Liver (tissue), 9 donors: ENCODE measurements around the gene ARL3. TPM values are rescaled to one million over a fixed set of nuclear protein-coding genes. Genes with fewer than 3 reads are reported as not detected.

Experiments
- DNase-seq: peaks from one replicate; pipeline ENCODE4 v3.0.0-alpha.2; 2017; ENCODE audit warnings: low spot score
- H3K27ac ChIP-seq, 2 donors: one replicate each; pipeline ENCODE4 v1.7.0; 2013; ENCODE audit warnings: inconsistent platforms in 2 of 2, low read length in 2 of 2, control low read depth in 1 of 2, low read depth in 1 of 2, mild to moderate bottlenecking in 1 of 2
- H3K27me3 ChIP-seq, 4 donors: one replicate each; pipeline versions ENCODE4 v1.6.1 to v1.7.0; 2013; ENCODE audit warnings: low read length in 3 of 4, inconsistent platforms in 1 of 4, mild to moderate bottlenecking in 1 of 4, moderate library complexity in 1 of 4; ENCODE audit not compliant: control insufficient read depth in 4 of 4, insufficient read depth in 4 of 4
- H3K36me3 ChIP-seq, 4 donors: one replicate each; pipeline versions ENCODE4 v1.6.1 to v1.7.0; 2013; ENCODE audit warnings: low read length in 3 of 4, mild to moderate bottlenecking in 3 of 4, low read depth in 1 of 4, moderate library complexity in 1 of 4; ENCODE audit not compliant: control insufficient read depth in 4 of 4, insufficient read depth in 3 of 4
- H3K4me1 ChIP-seq, 4 donors: one replicate each; pipeline versions ENCODE4 v1.6.1 to v1.7.0; 2013; ENCODE audit warnings: low read length in 3 of 4, mild to moderate bottlenecking in 3 of 4, moderate library complexity in 1 of 4; ENCODE audit not compliant: control insufficient read depth in 4 of 4, insufficient read depth in 4 of 4
- H3K4me3 ChIP-seq, 3 donors: one replicate each; pipeline versions ENCODE4 v1.6.1 to v1.7.0; 2013; ENCODE audit warnings: low read length in 3 of 3, control low read depth in 1 of 3, low read depth in 1 of 3, mild to moderate bottlenecking in 1 of 3
- H3K9ac ChIP-seq, 2 donors: one replicate each; pipeline ENCODE4 v1.7.0; 2013; ENCODE audit warnings: low read length in 2 of 2, mild to moderate bottlenecking in 2 of 2, moderate library complexity in 2 of 2, control low read depth in 1 of 2, low read depth in 1 of 2
- H3K9me3 ChIP-seq, 4 donors: one replicate each; pipeline versions ENCODE4 v1.6.1 to v1.7.0; 2013; ENCODE audit warnings: low read length in 3 of 4; ENCODE audit not compliant: control insufficient read depth in 4 of 4
- ATF3 ChIP-seq: IDR thresholded peaks from 2 replicates; pipeline ENCODE4 v1.6.1; 2016; ENCODE audit warnings: antibody characterized with exemption
- CTCF ChIP-seq: fragments of 150-350 bp; IDR thresholded peaks from 2 replicates; pipeline ENCODE4 v1.5.1; 2017; ENCODE audit warnings: improper control_type of control experiment, low read depth, low read length; ENCODE audit not compliant: missing input control
- EGR1 ChIP-seq, 2 donors: IDR thresholded peaks; 2 replicates each; pipeline ENCODE4 v1.6.1; 2016 to 2018; ENCODE audit warnings: antibody characterized with exemption in 2 of 2, low read depth in 2 of 2
- GABPA ChIP-seq, 2 donors: IDR thresholded peaks in 1 of 2; conservative IDR thresholded peaks in 1 of 2; 2 replicates each; pipeline ENCODE4 v1.6.1; 2016; ENCODE audit warnings: antibody characterized with exemption in 2 of 2, mild to moderate bottlenecking in 1 of 2, moderate library complexity in 1 of 2
- HNF4A ChIP-seq, 2 donors: conservative IDR thresholded peaks; 2 replicates each; pipeline ENCODE4 v1.6.1; 2016; ENCODE audit warnings: antibody characterized with exemption in 2 of 2, mild to moderate bottlenecking in 2 of 2
- HNF4G ChIP-seq: IDR thresholded peaks from 2 replicates; pipeline ENCODE4 v1.6.1; 2016; ENCODE audit warnings: antibody characterized with exemption
- MAX ChIP-seq: IDR thresholded peaks from 2 replicates; pipeline ENCODE4 v1.6.1; 2016; ENCODE audit warnings: antibody characterized with exemption
- NR2F2 ChIP-seq: IDR thresholded peaks from 2 replicates; pipeline ENCODE4 v1.6.1; 2016; ENCODE audit warnings: antibody characterized with exemption
- RAD21 ChIP-seq, 2 donors: IDR thresholded peaks; 2 replicates each; pipeline ENCODE4 v1.6.1; 2016; ENCODE audit warnings: antibody characterized with exemption in 2 of 2, mild to moderate bottlenecking in 2 of 2
- REST ChIP-seq: IDR thresholded peaks from 2 replicates; pipeline ENCODE4 v1.6.1; 2016; ENCODE audit warnings: antibody characterized with exemption, mild to moderate bottlenecking
- RXRA ChIP-seq, 2 donors: IDR thresholded peaks; 2 replicates each; pipeline ENCODE4 v1.6.1; 2017 to 2018; ENCODE audit warnings: antibody characterized with exemption in 2 of 2, mild to moderate bottlenecking in 1 of 2
- SP1 ChIP-seq: IDR thresholded peaks from 2 replicates; pipeline ENCODE4 v1.6.1; 2018; ENCODE audit warnings: antibody characterized with exemption, mild to moderate bottlenecking
- YY1 ChIP-seq: IDR thresholded peaks from 2 replicates; pipeline ENCODE4 v1.6.1; 2016; ENCODE audit warnings: antibody characterized with exemption, mild to moderate bottlenecking
- ZBTB33 ChIP-seq: IDR thresholded peaks from 2 replicates; pipeline ENCODE4 v1.6.1; 2016; ENCODE audit warnings: antibody characterized with exemption
- WGBS: extraction: QIAGEN DNeasy Blood & Tissue Kit; methylation state at CpG from one replicate; pipeline ENCODE4 v1.1.7; 2013; 5-methylcytosine and 5-hydroxymethylcytosine counted together
- polyA plus RNA-seq, 2 donors: library from polyadenylated mRNA; stranded (reverse) in 1 of 2; unstranded in 1 of 2; fragments of 200-250 nt in 1 of 2; fragments of >200 nt in 1 of 2; fragmentation: Nextera tagmentation in 1 of 2; extraction: Ambion mirVana in 1 of 2; gene quantifications; one replicate each; pipeline versions ENCODE4 v1.2.1 to v1.2.3, GENCODE V29; 2013 to 2015
- total RNA-seq, 2 donors: library from RNA; depleted of rRNA; stranded (reverse); fragments of >200 nt; gene quantifications; one replicate each; pipeline ENCODE4 v1.2.3, GENCODE V29; 2014
- donor health status: healthy.
- donor health status: healthy.
- donor health status: healthy.
- donor health status: healthy.
- donor health status: healthy.

Gene ARL3
- total and polyA plus RNA-seq, 4 donors: 1.0 to 2.5 (median 2.3) TPM

GRCh38 chr10:102643336-102644065 lies 70.7 kb downstream of the ARL3 start:
- Histone ChIP-seq H3K4me3 (peak overlapping the region; percentile 78 to 93 (median 91)), H3K4me1 (peaks cover 13 to 37% (median 25%) of the 10 kb centered on the region in 4 donors), H3K27me3 (no peaks in the 10 kb centered on the region), H3K9me3 (no peaks in the 10 kb centered on the region), H3K36me3 (no peaks in the 10 kb centered on the region), H3K27ac (peak overlapping the region; percentile 99), H3K9ac (peak overlapping the region; percentile 80 to 99)
- peak; percentile 52 for DNase-seq
- peak; percentile 28 for TF ChIP-seq YY1
- no peak for TF ChIP-seq SP1
- WGBS: under 1% methylated on average over 76 of the region's 76 CpGs

- H3K9ac ChIP-seq: peak overlapping the region; percentile 63 to 80
- DNase-seq: peak; percentile 61
- H3K4me3 ChIP-seq: peak overlapping the region; percentile 57 to 93 (median 74)
- H3K9me3 ChIP-seq: no peaks in the 10 kb centered on the region
- no peaks in the 10 kb centered on the region for H3K36me3 ChIP-seq
- peaks cover 8 to 31% (median 19%) of the 10 kb centered on the region in 4 donors for H3K4me1 ChIP-seq
- peak overlapping the region; percentile 99 for H3K27ac ChIP-seq
- TF ChIP-seq MAX: no peak
- no peak for TF ChIP-seq RXRA (IDR thresholded peaks at IDR 0.05)
- TF ChIP-seq ATF3: no peak
- TF ChIP-seq HNF4A (conservative IDR thresholded peaks at IDR 0.05): peak in 1 of 2 donors; percentile 7
- under 1% methylated on average over 45 of the region's 45 CpGs for WGBS
- H3K27me3 ChIP-seq: no peaks in the 10 kb centered on the region
Observed at GRCh38 chr10:102642736-102643335, 71.4 kb downstream of the ARL3 start.

- H3K36me3 ChIP-seq: no peaks in the 10 kb centered on the region
- H3K27ac ChIP-seq: peak overlapping the region; percentile 99
- H3K4me1 ChIP-seq: peaks cover 6 to 24% (median 12%) of the 10 kb centered on the region in 4 donors
- peak overlapping the region; percentile 63 to 86 for H3K9ac ChIP-seq
- peak; percentile 99 for DNase-seq
- H3K9me3 ChIP-seq: no peaks in the 10 kb centered on the region
- no peaks in the 10 kb centered on the region for H3K27me3 ChIP-seq
- H3K4me3 ChIP-seq: peak overlapping the region; percentile 74 to 93 (median 76)
- under 1% methylated on average over 77 of the region's 77 CpGs for WGBS
- TF ChIP-seq YY1: peak; percentile 48
- TF ChIP-seq ZBTB33: peak; percentile 38
- no peak for TF ChIP-seq CTCF
- TF ChIP-seq HNF4G: no peak
- TF ChIP-seq RAD21 (IDR thresholded peaks at IDR 0.05): peak in 1 of 2 donors; percentile 28
- peak; percentile 86 for TF ChIP-seq SP1
- no peak for TF ChIP-seq EGR1 (IDR thresholded peaks at IDR 0.05; ENCODE audit: low read depth in 2 of 2)
- TF ChIP-seq REST: peak; percentile 84
- peak; percentile 43 for TF ChIP-seq MAX
- TF ChIP-seq NR2F2: no peak
- peak; percentile 18 for TF ChIP-seq ATF3
- peak; percentile 17 to 36 for TF ChIP-seq RXRA (IDR thresholded peaks at IDR 0.05)
- TF ChIP-seq GABPA (IDR thresholded peaks at IDR 0.05 in 1 of 2, conservative IDR thresholded peaks at IDR 0.05 in 1 of 2): peak; percentile 68 to 84
Observed at GRCh38 chr10:102641880-102642735, 72.1 kb downstream of the ARL3 start.
